Right cardiac atrium (tissue), 5 donors: Measurements from ENCODE around the gene XPA. TPM values are rescaled to one million over a fixed set of nuclear protein-coding genes. Genes with fewer than 3 reads are reported as not detected.
"Not testable (repeated sequence)": the region's sequence is repeated elsewhere in the genome, so short reads cannot be mapped to it uniquely, and the experiment has no call there.

Source experiments
- ATAC-seq, 2 donors: fragments of 200-7000 bp; cut with Tn5 transposase; one replicate each; pipeline versions ENCODE4 v1.8.0 to v1.9.1; 2020; ENCODE audit warnings: moderate library complexity in 2 of 2, mild to moderate bottlenecking in 1 of 2
- DNase-seq, 3 donors: peaks; one replicate each; pipeline ENCODE4 v3.0.0-alpha.2; 2020
- H3K27ac ChIP-seq: one replicate; pipeline ENCODE4 v1.5.1; 2013; ENCODE audit warnings: mild to moderate bottlenecking, low read length, control low read depth, moderate library complexity
- H3K27me3 ChIP-seq: one replicate; pipeline ENCODE4 v1.6.1; 2013; ENCODE audit not compliant: control insufficient read depth, insufficient read depth
- H3K4me1 ChIP-seq: one replicate; pipeline ENCODE4 v1.6.1; 2013; ENCODE audit warnings: low read length; ENCODE audit not compliant: control insufficient read depth, insufficient read depth
- H3K4me3 ChIP-seq: one replicate; pipeline ENCODE4 v1.5.1; 2013; ENCODE audit warnings: low read length, control low read depth
- H3K9me3 ChIP-seq: one replicate; pipeline ENCODE4 v1.6.1; 2013; ENCODE audit warnings: low read length; ENCODE audit not compliant: control insufficient read depth
- WGBS: extraction: QIAGEN DNeasy Blood & Tissue Kit; methylation state at CpG from one replicate; pipeline ENCODE4 v1.1.7; 2013; 5-methylcytosine and 5-hydroxymethylcytosine counted together
- intact Hi-C, 4 donors: fragments of 100-400 bp; cut with DNase I; formaldehyde crosslinking; loops; one replicate each; pipeline versions ENCODE4 v1.11.0 to v1.14.0; 2022 to 2023
- long read RNA-seq, 4 donors: library from polyadenylated mRNA; unstranded; transcript quantifications; one replicate each; pipeline ENCODE4 v2.0.0, GENCODE V29; 2020 to 2021
- polyA plus RNA-seq: library from polyadenylated mRNA; stranded (reverse); fragments of 200-250 nt; gene quantifications from one replicate; pipeline ENCODE4 v1.2.3, GENCODE V29; 2013
- total RNA-seq, 4 donors: library from RNA; stranded (reverse); fragmentation: NEBNext Ultra II Directional; extraction: Animal tissue kit (Norgen Biotek cat#: 25700); gene quantifications; one replicate each; pipeline ENCODE4 v1.2.1, GENCODE V29; 2021
- donor health status: healthy with polysubstance abuse.
- donor health status: DM: no; HTN: yes; CAD: no.
- donor health status: DM: no; HTN: no; CAD: no.
- donor health status: DM: no; HTN: yes; CAD: no; lungs with severe emphysema.
- donor health status: DM: yes; HTN: yes; CAD: no.

The XPA gene
- total RNA-seq (10 to 100 TPM in 2 of 4 donors, 1 to 10 TPM in 2; 7.1 to 10.7 (median 10.3) TPM), polyA plus RNA-seq (9.8 TPM)
- long read RNA-seq, donor 1, transcript XPA-201 (6 exons, 1,417 nt): major isoform, 9 of 14 reads
- long read RNA-seq, donor 1, partial matches to known transcripts: 3 of 14 reads
- long read RNA-seq, donor 1, other reads (novel, unspliced or antisense): 2 of 14 reads
- long read RNA-seq, donor 2, partial matches to known transcripts: 0 of 2 reads
- long read RNA-seq, donor 2, other reads (novel, unspliced or antisense): 0 of 2 reads
- long read RNA-seq, donor 3, partial matches to known transcripts: 5 of 7 reads
- long read RNA-seq, donor 3, other reads (novel, unspliced or antisense): 0 of 7 reads
- long read RNA-seq, donor 4, partial matches to known transcripts: 0 of 5 reads
- long read RNA-seq, donor 4, other reads (novel, unspliced or antisense): 2 of 5 reads

DNA sequence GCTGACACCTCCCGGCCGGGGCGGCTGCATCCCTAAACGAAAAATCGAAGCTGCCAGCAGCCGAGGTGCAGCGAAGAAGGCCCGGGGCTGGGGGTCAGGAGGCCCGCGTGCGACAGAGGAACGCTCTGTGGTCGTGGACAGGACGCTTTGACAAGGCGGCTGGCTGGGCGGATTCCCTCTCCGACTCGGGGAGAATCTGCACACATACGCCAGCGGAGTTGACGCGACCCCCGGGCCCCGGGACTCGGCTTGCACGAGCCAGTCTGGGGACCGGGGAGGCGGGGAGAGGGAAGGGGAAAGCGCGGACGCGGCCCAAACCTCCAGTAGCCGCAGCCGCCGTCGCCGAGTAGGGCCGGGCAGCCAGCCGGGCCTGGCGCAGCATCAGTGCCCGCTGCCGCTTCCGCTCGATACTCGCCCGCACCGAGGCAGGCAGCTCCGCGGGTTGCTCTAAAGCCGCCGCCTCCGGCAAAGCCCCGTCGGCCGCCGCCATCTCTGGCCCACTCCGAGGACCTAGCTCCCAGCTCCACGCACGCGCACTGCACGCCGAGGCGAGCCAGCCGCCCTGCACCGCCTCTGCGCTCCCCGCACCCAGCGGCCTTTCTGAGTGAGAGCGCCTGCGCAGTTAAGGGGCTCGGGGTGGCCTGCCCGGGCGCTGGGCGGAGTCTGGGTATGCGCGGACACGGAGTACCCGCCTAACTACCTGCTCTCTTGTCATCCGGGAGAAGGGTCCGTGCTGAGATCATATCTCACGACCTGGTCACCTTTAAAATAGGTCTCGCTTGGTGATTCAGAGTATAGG, at the start of gene XPA:
TSS of gene XPA (minus strand) at position 538 of the 799 bp plus-strand sequence. CDS start at position 490, 48 bp downstream.
- Histone ChIP-seq H3K27ac (peak within 1 kb of the TSS; percentile 91), H3K9me3 (no peaks in the 10 kb centered on the region), H3K27me3 (no peaks in the 10 kb centered on the region), H3K4me1 (no peaks in the 10 kb centered on the region), H3K4me3 (peak within 1 kb of the TSS; percentile 68)
- intact Hi-C loops: no loop called here
- WGBS: under 1% methylated on average over 82 of the region's 82 CpGs
- DNase-seq (peak; percentile 99), ATAC-seq (peak; percentile 99)

DNA sequence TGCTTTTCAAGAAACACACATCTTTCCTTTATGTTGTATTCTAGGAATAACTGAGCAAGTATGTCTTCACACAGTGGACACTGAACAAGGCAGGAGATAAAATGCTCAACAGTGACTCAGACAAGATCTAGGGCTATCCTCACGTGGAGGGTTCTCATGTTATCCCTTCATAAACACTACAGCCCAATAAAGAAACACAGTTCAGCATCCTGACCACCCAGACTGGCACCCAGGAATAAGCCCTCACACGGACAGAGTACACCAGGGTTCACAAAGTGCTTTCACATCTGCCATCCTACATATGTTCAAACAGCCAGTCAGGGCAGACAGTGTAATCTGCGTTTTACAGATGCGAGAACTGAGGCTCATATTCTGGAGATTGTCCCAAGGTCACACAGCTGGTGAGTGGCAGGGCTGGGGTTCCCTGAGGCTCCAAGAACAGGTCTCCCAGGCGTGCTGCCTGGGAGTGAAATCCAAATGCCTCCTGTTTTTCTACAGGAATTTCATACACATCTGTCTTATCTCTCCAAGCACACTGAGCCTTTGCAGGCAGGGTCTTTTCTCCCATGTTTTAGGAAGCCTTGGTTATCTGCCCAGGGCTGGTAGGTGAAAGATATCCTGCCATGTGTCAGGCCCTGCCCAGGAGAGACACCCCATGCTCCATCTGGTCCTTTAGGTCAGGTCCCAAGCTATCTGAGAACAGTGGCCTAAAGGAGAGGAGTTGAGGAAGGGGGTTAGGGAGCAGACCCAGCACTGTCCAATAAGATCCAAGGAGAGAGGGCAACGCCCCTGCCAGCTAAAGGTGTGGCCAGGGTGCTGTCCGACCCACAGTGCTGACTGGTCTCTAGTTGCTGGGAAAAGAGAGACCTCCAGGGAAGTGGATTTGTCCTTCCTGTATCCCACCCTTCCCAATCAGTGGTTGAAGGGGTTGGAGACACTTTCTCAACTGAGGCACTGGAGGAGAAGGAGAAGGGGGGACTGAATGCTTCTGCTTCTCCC, 47.9 kb upstream of the XPA start:
- Histone ChIP-seq H3K4me3 (no peak overlapping the region), H3K27me3 (no peaks in the 10 kb centered on the region), H3K9me3 (no peaks in the 10 kb centered on the region), H3K4me1 (no peaks in the 10 kb centered on the region), H3K27ac (no peak overlapping the region)
- DNase-seq (no peak), ATAC-seq (no peak)
- intact Hi-C loops: no loop called here
- 35% methylated on average over 7 of the region's 7 CpGs for WGBS

DNA sequence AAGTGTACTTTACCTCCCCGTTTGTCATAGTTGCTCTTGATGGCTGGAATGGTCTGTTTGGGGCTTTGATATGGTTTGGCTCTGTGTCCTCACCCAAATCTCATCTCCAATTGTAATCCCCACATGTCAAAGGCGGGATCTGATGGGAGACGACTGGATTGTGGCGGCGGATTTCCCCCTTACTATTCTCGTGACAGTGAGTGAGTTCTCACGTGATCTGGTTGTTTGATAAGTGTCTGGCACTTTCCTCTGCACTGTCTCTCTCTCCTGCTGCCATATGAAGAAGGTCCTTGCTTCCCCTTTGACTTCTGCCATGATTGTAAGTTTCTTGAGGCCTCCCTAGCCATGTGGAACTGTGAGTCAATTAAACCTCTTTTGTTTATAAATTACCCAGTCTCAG, 46.9 kb upstream of the XPA start:
- H3K27me3 ChIP-seq, H3K9me3 ChIP-seq, H3K4me3 ChIP-seq, intact Hi-C loops, DNase-seq, ATAC-seq, H3K4me1 ChIP-seq, H3K27ac ChIP-seq: not testable (repeated sequence)
- WGBS: 49% methylated on average over 7 of the region's 7 CpGs

DNA sequence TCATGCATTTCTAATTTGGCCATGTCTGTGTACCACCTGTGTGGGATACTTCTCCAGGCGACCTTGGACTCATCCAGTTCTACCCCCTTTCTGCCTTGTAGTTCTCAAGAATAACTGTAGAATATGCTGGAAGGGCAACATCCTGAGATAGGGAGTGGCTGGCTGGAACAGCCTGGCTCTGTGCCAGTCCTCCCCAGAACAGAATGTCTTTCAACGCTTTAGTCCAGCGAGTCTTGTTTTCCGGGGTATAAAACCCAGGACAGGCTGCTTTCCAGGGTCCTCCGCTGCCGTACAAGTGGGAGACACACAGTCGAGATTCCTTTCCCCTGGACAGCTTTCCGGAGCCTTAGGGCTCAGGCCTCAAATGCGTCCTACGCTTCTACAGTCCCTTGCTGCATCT, 45.4 kb upstream of the XPA start:
- Histone ChIP-seq H3K27ac (no peak overlapping the region), H3K4me3 (no peak overlapping the region), H3K9me3 (no peaks in the 10 kb centered on the region), H3K4me1 (no peaks in the 10 kb centered on the region), H3K27me3 (no peaks in the 10 kb centered on the region)
- WGBS: 89% methylated on average over 10 of the region's 10 CpGs
- no peak for DNase-seq
- intact Hi-C loops: no loop called here
- ATAC-seq: no peak

DNA sequence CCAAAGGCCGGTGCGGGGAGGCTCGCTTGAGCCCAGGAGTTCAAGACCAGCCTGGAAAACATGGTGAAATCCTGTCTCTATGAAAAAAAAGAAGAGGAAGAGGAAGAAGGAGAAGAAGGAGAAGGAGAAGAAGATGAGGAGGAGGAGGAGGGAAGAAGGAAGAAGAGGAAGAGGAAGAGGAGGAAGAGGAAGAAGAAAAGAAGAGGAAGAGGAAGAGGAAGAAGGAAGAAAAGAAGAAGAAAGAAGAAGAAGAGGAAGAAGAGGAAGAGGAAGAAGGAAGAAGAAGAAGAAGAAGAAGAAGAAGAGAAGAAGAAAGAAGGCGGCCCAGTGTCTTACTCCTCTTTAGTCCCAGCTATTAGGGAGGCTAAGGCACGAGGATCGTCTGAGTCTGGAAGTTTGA, 44.8 kb upstream of the XPA start:
- Histone ChIP-seq H3K4me3 (no peak overlapping the region), H3K27ac (no peak overlapping the region), H3K4me1 (no peaks in the 10 kb centered on the region), H3K27me3 (no peaks in the 10 kb centered on the region), H3K9me3 (no peaks in the 10 kb centered on the region)
- DNase-seq (no peak), ATAC-seq (no peak)
- 87% methylated on average over 6 of the region's 6 CpGs for WGBS
- intact Hi-C loops: no loop called here

DNA sequence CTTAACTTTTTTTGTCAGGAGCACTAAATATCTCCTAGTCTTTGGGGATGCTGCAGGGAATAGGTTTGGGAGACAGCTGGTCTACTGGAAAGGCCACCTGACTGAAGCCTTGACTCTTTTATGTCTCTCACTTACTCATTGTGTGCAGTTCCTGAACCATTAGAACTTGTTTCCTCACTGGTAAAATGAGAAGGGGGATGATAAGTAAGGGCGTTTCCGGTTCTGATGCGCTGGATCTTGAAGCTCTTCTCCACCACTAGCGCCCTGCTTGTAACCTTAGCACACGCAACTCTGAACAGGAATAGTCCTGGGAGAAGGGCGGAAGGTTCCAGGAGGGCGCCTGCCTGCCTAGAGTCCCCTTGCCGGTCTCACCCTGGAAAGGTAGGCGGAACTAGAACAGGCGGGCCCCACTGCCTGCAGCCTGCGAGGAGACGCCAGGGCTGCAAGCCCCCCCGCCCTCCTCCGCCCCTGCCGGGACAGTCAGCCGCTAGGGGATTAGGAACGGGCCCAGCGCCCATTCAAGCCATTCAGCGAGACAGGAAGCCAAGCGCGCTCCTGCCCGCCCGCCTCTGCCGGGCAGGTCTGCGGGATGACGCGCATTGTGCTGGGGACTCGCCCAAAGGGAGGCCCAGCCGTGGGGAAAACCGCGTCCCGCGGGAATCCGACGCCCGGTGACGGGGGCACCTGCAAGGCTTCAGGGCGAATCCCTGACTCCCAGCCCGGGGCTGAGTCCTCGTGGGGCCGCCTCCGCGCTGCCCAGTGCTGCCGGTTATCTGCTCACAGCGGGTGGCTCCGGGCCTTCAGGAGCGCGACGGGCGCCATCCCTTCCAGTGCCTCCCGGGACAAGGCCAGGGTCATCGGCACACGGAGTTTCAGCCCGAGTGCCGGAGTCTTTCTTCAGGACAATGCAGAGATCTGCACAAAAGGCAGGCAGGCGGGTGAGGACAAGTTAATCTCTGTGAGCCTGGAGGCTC, 44.0 kb upstream of the XPA start:
- ATAC-seq (peak; percentile 84 to 95), DNase-seq (peak; percentile 77 to 87 (median 84))
- Histone ChIP-seq H3K27me3 (no peaks in the 10 kb centered on the region), H3K4me3 (peak overlapping the region; percentile 27), H3K27ac (no peak overlapping the region), H3K9me3 (no peaks in the 10 kb centered on the region), H3K4me1 (no peaks in the 10 kb centered on the region)
- intact Hi-C loops: no loop called here
- 3% methylated on average over 56 of the region's 56 CpGs for WGBS

DNA sequence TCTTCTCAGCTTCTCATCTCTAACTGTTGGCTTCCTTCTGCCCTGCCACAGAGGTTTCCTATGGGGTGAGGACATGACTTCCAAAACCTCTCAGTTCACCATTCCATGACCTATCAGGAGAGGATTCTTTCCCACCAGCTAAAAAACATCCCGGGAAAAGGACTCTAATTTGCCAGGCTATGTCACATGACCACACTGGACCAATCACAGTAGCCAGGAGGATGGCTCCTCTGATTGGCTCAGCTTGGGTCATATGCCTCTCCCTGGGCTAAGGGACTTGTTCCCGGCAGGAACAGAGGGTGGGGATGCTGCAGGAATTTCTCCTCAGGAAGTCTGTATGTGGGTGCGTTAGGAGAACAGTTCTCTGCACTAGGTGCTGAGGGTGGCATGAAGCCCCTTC, 40.3 kb upstream of the XPA start:
- Histone ChIP-seq H3K9me3 (no peaks in the 10 kb centered on the region), H3K27ac (no peak overlapping the region), H3K27me3 (no peaks in the 10 kb centered on the region), H3K4me3 (no peak overlapping the region), H3K4me1 (no peaks in the 10 kb centered on the region)
- 38% methylated on average over 3 of the region's 3 CpGs for WGBS
- DNase-seq (no peak), ATAC-seq (no peak)
- intact Hi-C loops: loop anchor here in 1 of 4 donors (10.0 kb wide), 1 partner anchor 47 kb away; no protein-coding TSS in a partner anchor

DNA sequence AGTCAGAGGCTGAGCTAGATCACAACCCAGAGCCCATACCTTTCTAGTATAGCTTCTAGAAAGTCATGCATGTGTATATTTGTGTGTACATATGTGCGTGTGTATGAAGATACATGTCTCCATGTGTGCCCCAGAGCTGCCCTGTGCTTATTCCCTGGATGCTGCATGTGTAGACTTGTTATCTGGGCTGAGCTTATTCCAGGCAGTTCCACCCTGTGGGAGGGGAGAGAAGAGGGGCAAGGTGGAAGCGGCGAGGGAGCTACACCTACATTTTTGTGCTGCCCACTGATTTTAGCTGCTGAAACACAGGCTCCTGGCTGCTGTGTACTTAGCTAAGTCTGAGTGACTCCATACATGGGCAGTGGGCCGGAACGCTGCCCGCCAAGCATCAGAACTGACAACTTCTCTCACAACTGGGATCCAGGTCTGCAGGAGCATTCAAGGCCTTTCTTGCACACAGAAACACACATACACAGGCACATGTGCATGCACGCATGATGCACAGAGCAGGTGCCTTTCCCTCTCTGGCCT, 38.0 kb upstream of the XPA start:
- no peak for DNase-seq
- H3K4me1 ChIP-seq: no peaks in the 10 kb centered on the region
- no peak overlapping the region for H3K4me3 ChIP-seq
- ATAC-seq: no peak
- intact Hi-C loops: loop anchor here in 1 of 4 donors (10.0 kb wide), 1 partner anchor 50 kb away; no protein-coding TSS in a partner anchor
- WGBS: 94% methylated on average over 7 of the region's 7 CpGs
- no peaks in the 10 kb centered on the region for H3K9me3 ChIP-seq
- H3K27me3 ChIP-seq: no peaks in the 10 kb centered on the region
- H3K27ac ChIP-seq: no peak overlapping the region

DNA sequence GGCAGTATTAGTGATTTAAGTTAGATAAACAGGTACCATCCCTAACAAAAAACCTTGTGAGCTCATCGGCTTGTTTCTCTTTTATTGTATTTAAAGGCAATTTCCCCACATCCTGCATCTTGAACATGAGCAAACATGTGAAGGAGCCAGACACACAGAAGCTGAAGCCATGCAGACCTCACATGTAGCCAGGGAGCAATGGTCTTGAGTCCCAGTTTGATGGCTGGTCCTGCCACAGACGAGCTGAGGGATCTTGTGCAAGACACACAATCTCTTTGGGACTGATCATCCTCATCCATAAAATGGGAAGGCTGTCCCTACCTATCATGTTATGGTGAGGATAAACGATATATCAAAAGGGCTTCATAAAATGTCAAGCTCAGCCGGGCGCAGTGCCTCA, 29.6 kb upstream of the XPA start:
- no peaks in the 10 kb centered on the region for H3K4me1 ChIP-seq
- H3K27ac ChIP-seq: no peak overlapping the region
- intact Hi-C loops: no loop called here
- no peaks in the 10 kb centered on the region for H3K27me3 ChIP-seq
- no peaks in the 10 kb centered on the region for H3K9me3 ChIP-seq
- WGBS: 86% methylated on average over 5 of the region's 5 CpGs
- ATAC-seq (no peak), DNase-seq (no peak)
- no peak overlapping the region for H3K4me3 ChIP-seq
